ENCODE results near the gene SLC12A4.
"Not testable (repeated sequence)": the region's sequence is repeated elsewhere in the genome, so short reads cannot be mapped to it uniquely, and the experiment has no call there.

SLC12A4 gene

GRCh38 chr16:67968400-67969253 is at the start of gene SLC12A4:
Gene SLC12A4, minus strand, starts transcription at chr16:67968637. Its CDS starts 84 bp downstream, at chr16:67968553.
- peak within 1 kb of the TSS; percentile 85 for H3K4me3 ChIP-seq (ENCODE audit: low read depth, low read length)
- TF ChIP-seq CTCF (IDR thresholded peaks at IDR 0.05; ENCODE audit: low read depth, low read length, missing control alignments): no peak
- peak; percentile 55 for DNase-seq (ENCODE audit: low read depth)

GRCh38 chr16:68015681-68016080 is 47.2 kb upstream of the SLC12A4 start, which contains the start of gene DPEP2NB:
Gene DPEP2NB, minus strand, starts transcription at chr16:68015911. Its CDS starts 141 bp downstream, at chr16:68015770.
- no peak within 1 kb of the TSS for H3K4me3 ChIP-seq (ENCODE audit: low read depth, low read length)
- TF ChIP-seq CTCF (IDR thresholded peaks at IDR 0.05; ENCODE audit: low read depth, low read length, missing control alignments): no peak
- DNase-seq (ENCODE audit: low read depth): no peak

- no peak for DNase-seq (ENCODE audit: low read depth)
- H3K4me3 ChIP-seq (ENCODE audit: low read depth, low read length): no peak overlapping the region
- no peak for TF ChIP-seq CTCF (IDR thresholded peaks at IDR 0.05; ENCODE audit: low read depth, low read length, missing control alignments)
Observed at GRCh38 chr16:68013440-68013839, 45.0 kb upstream of the SLC12A4 start.

GRCh38 chr16:68009872-68010271 is 41.4 kb upstream of the SLC12A4 start:
- not testable (repeated sequence) for H3K4me3 ChIP-seq (ENCODE audit: low read depth, low read length); DNase-seq (ENCODE audit: low read depth)

GRCh38 chr16:68009157-68009735 is 40.8 kb upstream of the SLC12A4 start:
- no peak for DNase-seq (ENCODE audit: low read depth)
- TF ChIP-seq CTCF (IDR thresholded peaks at IDR 0.05; ENCODE audit: low read depth, low read length, missing control alignments): no peak

GRCh38 chr16:68005786-68006286 is 37.4 kb upstream of the SLC12A4 start:
- TF ChIP-seq CTCF (IDR thresholded peaks at IDR 0.05; ENCODE audit: low read depth, low read length, missing control alignments): no peak
- DNase-seq (ENCODE audit: low read depth): no peak
- H3K4me3 ChIP-seq (ENCODE audit: low read depth, low read length): no peak overlapping the region

More at GRCh38 chr16:68009157-68009735, 40.8 kb upstream of the SLC12A4 start:
- H3K4me3 ChIP-seq (ENCODE audit: low read depth, low read length): no peak overlapping the region

GRCh38 chr16:68005211-68005610 is 36.8 kb upstream of the SLC12A4 start:
- H3K4me3 ChIP-seq (ENCODE audit: low read depth, low read length): no peak overlapping the region
- DNase-seq (ENCODE audit: low read depth): no peak
- no peak for TF ChIP-seq CTCF (IDR thresholded peaks at IDR 0.05; ENCODE audit: low read depth, low read length, missing control alignments)
